GM12878 (cell line): Measurements from ENCODE around the gene TBATA. TPM values are rescaled to one million over a fixed set of nuclear protein-coding genes. Genes with fewer than 3 reads are reported as not detected.

ENCODE experiments used
- ATAC-seq: fragments of 200-7000 bp; cut with Tn5 transposase; 3 replicates; pipeline ENCODE4 v1.9.1; 2020; ENCODE audit warnings: mild to moderate bottlenecking, moderate library complexity
- BruUV-seq: library from RNA; stranded (reverse); fragments of 400-500 nt; replicated peaks from 2 replicates; lab custom pipeline; 2021; lab: Mats Ljungman, UMichigan
- CTCF ChIA-PET: fragments of 300-600 bp; sonication (Branson Sonifier 250); formaldehyde crosslinking; extraction: SDS; loops from one replicate; lab custom pipeline; 2021; ENCODE audit warnings: inconsistent platforms; lab: Yijun Ruan, JAX
- POLR2A ChIA-PET: fragments of 350-600 bp; formaldehyde crosslinking; extraction: SDS; loops from one replicate; lab custom pipeline; 2021; ENCODE audit warnings: inconsistent platforms; lab: Charles Lee
- RAD21 ChIA-PET: fragments of 300-600 bp; sonication (Branson Sonifier 250); formaldehyde crosslinking; loops from one replicate; lab custom pipeline; 2023; ENCODE audit warnings: antibody characterized with exemption; ENCODE audit not compliant: unreplicated experiment; lab: Charles Lee
- SMC1A ChIA-PET: fragments of 300-600 bp; sonication (Branson Sonifier 250); formaldehyde crosslinking; loops from one replicate; lab custom pipeline; 2023; ENCODE audit not compliant: unreplicated experiment, uncharacterized antibody; lab: Charles Lee
- DNase-seq: peaks from one replicate; pipeline ENCODE4 v3.0.0-alpha.2; 2011; ENCODE audit warnings: low read depth, low spot score
- FAIRE-seq: peaks from 3 replicates; lab custom pipeline; 2011; peaks lifted over from hg19 to GRCh38; lab: Jason Lieb, UNC
- H2AFZ ChIP-seq: 2 replicates; pipeline ENCODE4 v1.6.0; 2011; ENCODE audit warnings: low read depth, low read length, control low read depth; ENCODE audit not compliant: control insufficient read depth
- H3K27ac ChIP-seq: 2 replicates; pipeline ENCODE4 v1.5.1; 2011; ENCODE audit warnings: control low read depth; ENCODE audit not compliant: control insufficient read depth, insufficient read depth
- H3K27me3 ChIP-seq, 2 experiments: replicated peaks in 1 of 2; 2 replicates each; pipeline versions ENCODE4 v1.6.0 to v1.6.1; 2011; ENCODE audit warnings: low read length in 1 of 2; ENCODE audit not compliant: control insufficient read depth in 2 of 2, insufficient read depth in 2 of 2
- H3K36me3 ChIP-seq, 2 experiments: 2 replicates each; pipeline ENCODE4 v1.5.1; 2011; ENCODE audit warnings: low read length in 1 of 2; ENCODE audit not compliant: control insufficient read depth in 2 of 2, insufficient read depth in 2 of 2
- H3K4me1 ChIP-seq: 2 replicates; pipeline ENCODE4 v1.6.1; 2011; ENCODE audit warnings: mild to moderate bottlenecking, low read length, moderate library complexity, mixed read lengths; ENCODE audit not compliant: control insufficient read depth, insufficient read depth
- H3K4me2 ChIP-seq: 2 replicates; pipeline ENCODE4 v1.6.0; 2011; ENCODE audit warnings: control low read depth; ENCODE audit not compliant: control insufficient read depth, insufficient read depth
- H3K4me3 ChIP-seq: fragments of 200-600 bp; sonication (generic); 2 replicates; pipeline ENCODE4 v1.5.1; 2016
- H3K79me2 ChIP-seq: 2 replicates; pipeline ENCODE4 v1.6.0; 2011; ENCODE audit warnings: low read length; ENCODE audit not compliant: control insufficient read depth, insufficient read depth
- H3K9ac ChIP-seq: 2 replicates; pipeline ENCODE4 v1.8.0; 2011; ENCODE audit warnings: low read length, control low read depth, mixed read lengths; ENCODE audit not compliant: control insufficient read depth, insufficient read depth
- H3K9me3 ChIP-seq: replicated peaks from 3 replicates; pipeline ENCODE4 v1.5.1; 2011; ENCODE audit warnings: mild to moderate bottlenecking, low read length; ENCODE audit not compliant: control insufficient read depth, insufficient read depth
- H4K20me1 ChIP-seq: 2 replicates; pipeline ENCODE4 v1.6.0; 2011; ENCODE audit not compliant: control insufficient read depth, insufficient read depth
- CBFB ChIP-seq: IDR thresholded peaks from 2 replicates; pipeline ENCODE4 v1.6.1; 2016; ENCODE audit warnings: antibody characterized with exemption, low read depth
- CREB1 ChIP-seq: IDR thresholded peaks from 2 replicates; pipeline ENCODE4 v1.6.1; 2012; ENCODE audit warnings: low read depth, mild to moderate bottlenecking, inconsistent platforms
- DPF2 ChIP-seq: fragments of 450-650 bp; IDR thresholded peaks from 2 replicates; pipeline ENCODE4 v1.6.1; 2017; ENCODE audit warnings: mild to moderate bottlenecking
- EED ChIP-seq: sonication (generic); IDR thresholded peaks from 2 replicates; pipeline ENCODE4 v1.6.1; 2016; ENCODE audit warnings: antibody characterized with exemption, low read depth
- FOXM1 ChIP-seq: IDR thresholded peaks from 2 replicates; pipeline ENCODE4 v1.6.1; 2012; ENCODE audit warnings: low read depth, mild to moderate bottlenecking, inconsistent platforms, low read length, moderate library complexity
- KAT2A ChIP-seq: conservative IDR thresholded peaks from 2 replicates; pipeline ENCODE4 v1.6.1; 2011; ENCODE audit warnings: low read depth, low read length; ENCODE audit not compliant: control insufficient read depth
- NR2C2 ChIP-seq: IDR thresholded peaks from 2 replicates; pipeline ENCODE4 v1.6.1; 2011; ENCODE audit warnings: borderline replicate concordance, low read depth; ENCODE audit not compliant: control insufficient read depth, insufficient read length
- PAX5 ChIP-seq: IDR thresholded peaks from 2 replicates; pipeline ENCODE4 v1.6.1; 2011; ENCODE audit warnings: low read depth, low read length, borderline replicate concordance
- POU2F2 ChIP-seq: IDR thresholded peaks from 3 replicates; pipeline ENCODE4 v1.6.1; 2011; ENCODE audit warnings: low read depth, mild to moderate bottlenecking, low read length, borderline replicate concordance
- SMC3 ChIP-seq: IDR thresholded peaks from 2 replicates; pipeline ENCODE4 v1.6.1; 2011; ENCODE audit warnings: low read length, improper control_type of control experiment, borderline replicate concordance
- SPI1 ChIP-seq: IDR thresholded peaks from 2 replicates; pipeline ENCODE4 v1.6.1; 2011; ENCODE audit warnings: low read depth, mild to moderate bottlenecking, low read length, moderate library complexity, borderline replicate concordance; ENCODE audit not compliant: insufficient read depth
- SUZ12 ChIP-seq: fragments of 200-600 bp; sonication (generic); IDR thresholded peaks from one replicate; pipeline ENCODE4 v1.6.1; 2018; ENCODE audit warnings: antibody characterized with exemption, mild to moderate bottlenecking; ENCODE audit not compliant: unreplicated experiment
- TCF3 ChIP-seq: IDR thresholded peaks from 2 replicates; pipeline ENCODE4 v1.6.1; 2012; ENCODE audit warnings: low read depth, mild to moderate bottlenecking, low read length, borderline replicate concordance; ENCODE audit not compliant: insufficient read depth
- WRNIP1 ChIP-seq: IDR thresholded peaks from 2 replicates; pipeline ENCODE4 v1.6.1; 2011; ENCODE audit warnings: low read depth, low read length, improper control_type of control experiment, borderline replicate concordance
- ZBTB11 ChIP-seq: fragments of 450-650 bp; formaldehyde crosslinking; IDR thresholded peaks from 2 replicates; pipeline ENCODE4 v1.5.0; 2022; ENCODE audit warnings: mild to moderate bottlenecking, missing genetic modification characterization
- ZNF274 ChIP-seq: IDR thresholded peaks from one replicate; pipeline ENCODE4 v1.8.0; 2011; ENCODE audit not compliant: insufficient read length, insufficient read depth
- WGBS: methylation state at CpG from one replicate; pipeline ENCODE4 v1.1.6; 2016; ENCODE audit warnings: low lambda C conversion rate; ENCODE audit not compliant: insufficient replicate concordance, insufficient coverage; ENCODE audit errors: missing lambda C conversion rate; 5-methylcytosine and 5-hydroxymethylcytosine counted together
- in situ Hi-C: fragments of 300-500 bp; cut with MboI; formaldehyde crosslinking; loops from 9 replicates; pipeline ENCODE4 v1.14.3; 2018; ENCODE audit warnings: mixed read lengths
- intact Hi-C: fragments of 100-400 bp; cut with micrococcal nuclease; formaldehyde crosslinking; loops from one replicate; pipeline ENCODE4 v1.14.2; 2022; ENCODE audit not compliant: unreplicated experiment
- polyA plus RNA-seq, 11 experiments: library from polyadenylated mRNA; depleted of rRNA in 4 of 11; unstranded in 6 of 11; stranded (reverse) in 5 of 11; fragments of >200 nt; fragmentation: Nextera tagmentation in 4 of 11; fragmentation: Illumina TruSeq in 1 of 11; extraction: Ambion mirVana in 4 of 11; extraction: Trizol in 1 of 11; gene quantifications; 1 replicate in 1 of 11; 2 replicates in 10 of 11; pipeline versions ENCODE4 v1.2.1 to v1.2.3, GENCODE V29; 2011 to 2016; ENCODE audit warnings: inconsistent platforms in 2 of 11, missing spikeins in 2 of 11, low read depth in 1 of 11
- total RNA-seq, 4 experiments: library from RNA; depleted of rRNA in 3 of 4; stranded (reverse); fragments of >200 nt in 3 of 4; fragmentation: Illumina TruSeq in 1 of 4; extraction: Trizol in 1 of 4; gene quantifications; 2 replicates each; pipeline versions ENCODE4 v1.2.1 to v1.2.3, GENCODE V29; 2013 to 2021
- TF ChIP-seq, protein P1 (sequence below): IDR thresholded peaks from 2 replicates; pipeline ENCODE4 v1.6.1; 2011; ENCODE audit warnings: low read depth, low read length, improper control_type of control experiment, borderline replicate concordance
- TF ChIP-seq, protein P2 (sequence below): fragments of 450-650 bp; IDR thresholded peaks from 2 replicates; pipeline ENCODE4 v1.6.1; 2017; ENCODE audit warnings: mild to moderate bottlenecking, moderate library complexity

The TBATA gene
- total and polyA plus RNA-seq, 10 of the 15 experiments (the other 5 are each of a cell fraction or from before 2014, with no cell fraction given): not detected

DNA sequence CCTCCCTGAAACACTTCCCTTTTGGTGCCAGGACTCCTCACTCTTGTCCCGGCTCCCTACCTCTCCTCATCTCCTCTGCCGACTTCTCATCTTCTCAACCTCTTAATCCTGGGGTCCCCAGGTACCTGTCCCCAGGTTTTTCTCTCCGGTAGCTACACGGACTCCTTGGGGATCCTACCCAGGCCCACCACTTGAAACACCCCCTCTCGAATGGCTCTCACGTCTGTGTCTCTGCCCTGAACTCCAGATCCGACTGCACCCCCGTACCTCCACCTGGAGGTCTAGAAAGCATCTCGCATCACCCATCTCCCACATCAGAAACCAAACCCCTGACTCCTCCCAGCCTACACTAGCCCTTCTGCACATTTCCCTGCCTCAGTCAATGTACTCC lies 4.8 kb downstream of the TBATA start:
- Histone ChIP-seq H3K36me3 (no peaks in the 10 kb centered on the region), H3K9ac (no peak overlapping the region), H3K4me3 (no peak overlapping the region), H3K79me2 (no peaks in the 10 kb centered on the region), H3K4me2 (no peak overlapping the region), H4K20me1 (no peaks in the 10 kb centered on the region), H3K9me3 (no peaks in the 10 kb centered on the region), H2AFZ (no peak overlapping the region), H3K4me1 (no peaks in the 10 kb centered on the region), H3K27me3 (no peaks in the 10 kb centered on the region; a peak in 2 of 4 replicates), H3K27ac (no peak overlapping the region)
- ATAC-seq (no peak), DNase-seq (no peak), FAIRE-seq (no peak)
- RAD21 ChIA-PET: no interaction called here
- WGBS: 26% methylated on average over 9 of the region's 9 CpGs
- no TSS peak for BruUV-seq
- CTCF ChIA-PET: no interaction called here
- POLR2A ChIA-PET: no interaction called here
- SMC1A ChIA-PET: no interaction called here
- in situ Hi-C loops: no loop called here
- intact Hi-C loops: no loop called here
- TF ChIP-seq EED: no peak
- TF ChIP-seq TCF3: no peak
- no peak for TF ChIP-seq CREB1
- no peak for TF ChIP-seq POU2F2
- TF ChIP-seq PAX5: no peak
- TF ChIP-seq WRNIP1: no peak
- TF ChIP-seq SPI1: no peak
- no peak for TF ChIP-seq ZBTB11 (CRISPR knock-in tag)
- TF ChIP-seq SMC3: no peak
- TF ChIP-seq, protein P1, sequence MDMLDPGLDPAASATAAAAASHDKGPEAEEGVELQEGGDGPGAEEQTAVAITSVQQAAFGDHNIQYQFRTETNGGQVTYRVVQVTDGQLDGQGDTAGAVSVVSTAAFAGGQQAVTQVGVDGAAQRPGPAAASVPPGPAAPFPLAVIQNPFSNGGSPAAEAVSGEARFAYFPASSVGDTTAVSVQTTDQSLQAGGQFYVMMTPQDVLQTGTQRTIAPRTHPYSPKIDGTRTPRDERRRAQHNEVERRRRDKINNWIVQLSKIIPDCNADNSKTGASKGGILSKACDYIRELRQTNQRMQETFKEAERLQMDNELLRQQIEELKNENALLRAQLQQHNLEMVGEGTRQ: no peak
- TF ChIP-seq KAT2A: no peak
- TF ChIP-seq ZNF274: no peak
- TF ChIP-seq NR2C2: no peak
- TF ChIP-seq SUZ12: no peak
- no peak for TF ChIP-seq FOXM1
- TF ChIP-seq CBFB: no peak
- TF ChIP-seq DPF2: no peak
- TF ChIP-seq, protein P2, sequence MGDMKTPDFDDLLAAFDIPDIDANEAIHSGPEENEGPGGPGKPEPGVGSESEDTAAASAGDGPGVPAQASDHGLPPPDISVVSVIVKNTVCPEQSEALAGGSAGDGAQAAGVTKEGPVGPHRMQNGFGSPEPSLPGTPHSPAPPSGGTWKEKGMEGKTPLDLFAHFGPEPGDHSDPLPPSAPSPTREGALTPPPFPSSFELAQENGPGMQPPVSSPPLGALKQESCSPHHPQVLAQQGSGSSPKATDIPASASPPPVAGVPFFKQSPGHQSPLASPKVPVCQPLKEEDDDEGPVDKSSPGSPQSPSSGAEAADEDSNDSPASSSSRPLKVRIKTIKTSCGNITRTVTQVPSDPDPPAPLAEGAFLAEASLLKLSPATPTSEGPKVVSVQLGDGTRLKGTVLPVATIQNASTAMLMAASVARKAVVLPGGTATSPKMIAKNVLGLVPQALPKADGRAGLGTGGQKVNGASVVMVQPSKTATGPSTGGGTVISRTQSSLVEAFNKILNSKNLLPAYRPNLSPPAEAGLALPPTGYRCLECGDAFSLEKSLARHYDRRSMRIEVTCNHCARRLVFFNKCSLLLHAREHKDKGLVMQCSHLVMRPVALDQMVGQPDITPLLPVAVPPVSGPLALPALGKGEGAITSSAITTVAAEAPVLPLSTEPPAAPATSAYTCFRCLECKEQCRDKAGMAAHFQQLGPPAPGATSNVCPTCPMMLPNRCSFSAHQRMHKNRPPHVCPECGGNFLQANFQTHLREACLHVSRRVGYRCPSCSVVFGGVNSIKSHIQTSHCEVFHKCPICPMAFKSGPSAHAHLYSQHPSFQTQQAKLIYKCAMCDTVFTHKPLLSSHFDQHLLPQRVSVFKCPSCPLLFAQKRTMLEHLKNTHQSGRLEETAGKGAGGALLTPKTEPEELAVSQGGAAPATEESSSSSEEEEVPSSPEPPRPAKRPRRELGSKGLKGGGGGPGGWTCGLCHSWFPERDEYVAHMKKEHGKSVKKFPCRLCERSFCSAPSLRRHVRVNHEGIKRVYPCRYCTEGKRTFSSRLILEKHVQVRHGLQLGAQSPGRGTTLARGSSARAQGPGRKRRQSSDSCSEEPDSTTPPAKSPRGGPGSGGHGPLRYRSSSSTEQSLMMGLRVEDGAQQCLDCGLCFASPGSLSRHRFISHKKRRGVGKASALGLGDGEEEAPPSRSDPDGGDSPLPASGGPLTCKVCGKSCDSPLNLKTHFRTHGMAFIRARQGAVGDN: no peak
